Bronchial epithelial cell (primary cell): ENCODE data around the gene CBFB. TPM values are rescaled to one million over a fixed set of nuclear protein-coding genes. Genes with fewer than 3 reads are reported as not detected.

ENCODE experiments used
- DNase-seq: peaks from one replicate; pipeline ENCODE4 v3.0.0-alpha.2; 2010; ENCODE audit warnings: low read depth
- FAIRE-seq: peaks from 2 replicates; lab custom pipeline; 2011; peaks lifted over from hg19 to GRCh38; lab: Jason Lieb, UNC
- H3K27me3 ChIP-seq: 2 replicates; pipeline ENCODE4 v1.5.1; 2011; ENCODE audit warnings: low read length; ENCODE audit not compliant: control insufficient read depth, insufficient read depth
- H3K36me3 ChIP-seq: 2 replicates; pipeline ENCODE4 v1.5.1; 2011; ENCODE audit warnings: low read length; ENCODE audit not compliant: control insufficient read depth, insufficient read depth
- H3K4me3 ChIP-seq: 2 replicates; pipeline ENCODE4 v1.5.1; 2011; ENCODE audit warnings: mild to moderate bottlenecking, low read depth, low read length, control low read depth
- total RNA-seq: library from RNA; depleted of rRNA; stranded (reverse); fragments of >200 nt; gene quantifications from 2 replicates; pipeline ENCODE4 v1.2.1, GENCODE V29; 2014
- TF ChIP-seq, protein P1 (sequence below): IDR thresholded peaks from 2 replicates; pipeline ENCODE4 v1.5.1; 2011; ENCODE audit warnings: mild to moderate bottlenecking, moderate library complexity, low read length, control low read depth, inconsistent platforms; ENCODE audit not compliant: insufficient read depth, severe bottlenecking

CBFB gene
- total RNA-seq, 1 donor from 2014 or later, result 101 TPM

DNA sequence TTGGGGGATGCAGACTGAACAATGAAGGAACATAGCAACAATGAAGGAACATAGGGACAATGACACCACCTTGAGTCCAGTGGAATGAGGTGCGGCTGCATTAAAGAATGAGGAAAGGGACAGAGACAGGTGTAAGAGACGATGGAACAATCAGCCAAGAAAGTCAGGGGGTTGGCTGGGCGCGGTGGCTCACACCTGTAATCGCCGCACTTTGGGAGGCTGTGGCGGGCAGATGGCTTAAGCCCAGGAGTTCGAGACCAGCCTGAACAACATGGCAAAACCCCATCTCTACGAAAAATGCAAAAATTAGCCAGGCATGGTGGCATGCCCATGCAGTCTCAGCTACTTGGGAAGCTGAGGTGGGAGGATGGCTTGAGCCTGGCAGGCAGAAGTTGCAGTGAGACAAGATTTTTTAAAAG, 13.6 kb upstream of the CBFB start:
- Histone ChIP-seq H3K27me3 (peaks cover 7% of the 10 kb centered on the region), H3K36me3 (no peaks in the 10 kb centered on the region), H3K4me3 (no peak overlapping the region)
- FAIRE-seq (peak; percentile 95), DNase-seq (no peak)
- TF ChIP-seq, protein P1, sequence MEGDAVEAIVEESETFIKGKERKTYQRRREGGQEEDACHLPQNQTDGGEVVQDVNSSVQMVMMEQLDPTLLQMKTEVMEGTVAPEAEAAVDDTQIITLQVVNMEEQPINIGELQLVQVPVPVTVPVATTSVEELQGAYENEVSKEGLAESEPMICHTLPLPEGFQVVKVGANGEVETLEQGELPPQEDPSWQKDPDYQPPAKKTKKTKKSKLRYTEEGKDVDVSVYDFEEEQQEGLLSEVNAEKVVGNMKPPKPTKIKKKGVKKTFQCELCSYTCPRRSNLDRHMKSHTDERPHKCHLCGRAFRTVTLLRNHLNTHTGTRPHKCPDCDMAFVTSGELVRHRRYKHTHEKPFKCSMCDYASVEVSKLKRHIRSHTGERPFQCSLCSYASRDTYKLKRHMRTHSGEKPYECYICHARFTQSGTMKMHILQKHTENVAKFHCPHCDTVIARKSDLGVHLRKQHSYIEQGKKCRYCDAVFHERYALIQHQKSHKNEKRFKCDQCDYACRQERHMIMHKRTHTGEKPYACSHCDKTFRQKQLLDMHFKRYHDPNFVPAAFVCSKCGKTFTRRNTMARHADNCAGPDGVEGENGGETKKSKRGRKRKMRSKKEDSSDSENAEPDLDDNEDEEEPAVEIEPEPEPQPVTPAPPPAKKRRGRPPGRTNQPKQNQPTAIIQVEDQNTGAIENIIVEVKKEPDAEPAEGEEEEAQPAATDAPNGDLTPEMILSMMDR, result no peak

DNA sequence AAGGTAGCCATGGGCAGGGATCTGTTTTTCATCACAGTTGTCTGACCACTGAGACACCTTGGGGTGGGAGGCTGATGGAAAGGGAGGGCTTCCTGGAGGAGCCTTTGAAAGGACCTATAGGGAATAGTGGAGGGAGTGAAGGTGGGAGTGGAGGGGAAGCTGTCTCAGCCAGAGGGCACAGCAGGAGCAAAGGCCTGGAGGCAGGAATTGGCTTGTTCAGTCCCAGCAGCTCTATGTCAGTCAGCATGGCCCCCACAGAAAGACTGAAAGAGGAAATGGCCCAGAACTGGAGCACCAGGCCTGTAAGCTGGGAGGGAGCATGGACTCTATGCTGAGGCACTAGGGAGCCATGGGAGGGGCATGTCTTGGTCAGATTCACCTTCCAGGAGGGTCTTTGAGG, 12.8 kb upstream of the CBFB start:
- TF ChIP-seq, protein P1, result no peak
- H3K27me3 ChIP-seq, result peaks cover 7% of the 10 kb centered on the region
- FAIRE-seq (no peak), DNase-seq (no peak)
- no peak overlapping the region for H3K4me3 ChIP-seq
- H3K36me3 ChIP-seq, result no peaks in the 10 kb centered on the region

DNA sequence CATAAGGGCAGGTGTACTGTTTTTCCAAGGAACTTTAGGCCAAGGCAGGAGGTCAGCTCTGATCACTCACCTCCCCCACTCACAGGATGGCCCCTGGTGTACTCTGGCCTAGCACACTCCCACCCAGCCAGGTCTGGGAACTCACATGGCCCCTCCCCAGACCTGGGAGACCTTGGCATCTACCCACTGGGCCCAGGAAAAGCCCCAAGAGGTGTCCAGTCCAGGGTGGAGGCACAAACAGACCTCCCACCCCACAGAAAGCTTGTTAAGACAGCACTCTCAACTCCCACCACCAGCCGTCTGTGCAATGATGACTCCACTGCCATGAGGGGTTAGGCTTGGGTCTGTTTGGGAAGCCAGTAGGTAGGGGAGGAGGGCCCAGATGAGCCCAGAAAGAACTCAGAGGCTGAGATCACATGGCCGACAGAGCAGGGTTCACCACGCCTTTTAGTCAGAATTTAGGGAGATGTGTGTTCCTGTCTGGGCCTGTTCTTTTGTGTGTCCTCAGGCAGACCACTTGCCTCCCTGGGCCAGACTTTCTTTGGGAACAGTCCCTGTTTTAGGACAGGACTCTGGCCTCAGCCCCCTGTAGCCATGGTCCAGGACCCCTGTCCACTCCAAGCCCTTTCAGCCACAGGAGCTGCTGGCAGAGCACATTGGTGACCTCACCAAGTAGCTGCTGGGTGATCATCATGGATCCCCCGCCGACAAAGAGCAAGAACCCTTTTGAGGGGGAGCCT, 12.1 kb upstream of the CBFB start:
- DNase-seq, result peak; percentile 8
- TF ChIP-seq, protein P1, result no peak
- Histone ChIP-seq H3K4me3 (no peak overlapping the region), H3K36me3 (no peaks in the 10 kb centered on the region), H3K27me3 (peaks cover 7% of the 10 kb centered on the region)
- peak; percentile 40 for FAIRE-seq

DNA sequence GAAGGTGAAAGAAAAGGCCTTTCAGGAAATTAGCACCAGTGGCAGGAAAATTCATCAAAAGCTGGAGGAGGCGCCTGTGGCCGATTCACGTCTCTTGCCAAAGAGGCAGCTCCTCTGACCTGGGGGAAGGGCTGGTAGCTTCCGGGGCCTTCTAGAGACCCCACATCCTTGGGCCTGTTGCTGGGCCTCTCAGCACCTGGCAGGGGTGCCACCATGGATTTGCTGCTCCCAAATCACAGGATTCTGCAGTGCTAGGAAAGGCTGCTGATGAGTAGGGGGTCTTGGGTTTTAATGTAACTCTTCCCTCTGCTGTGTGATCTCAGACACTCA, 11.6 kb upstream of the CBFB start:
- TF ChIP-seq, protein P1, result no peak
- no peak overlapping the region for H3K4me3 ChIP-seq
- FAIRE-seq (no peak), DNase-seq (no peak)
- H3K27me3 ChIP-seq, result peaks cover 7% of the 10 kb centered on the region
- H3K36me3 ChIP-seq, result no peaks in the 10 kb centered on the region

DNA sequence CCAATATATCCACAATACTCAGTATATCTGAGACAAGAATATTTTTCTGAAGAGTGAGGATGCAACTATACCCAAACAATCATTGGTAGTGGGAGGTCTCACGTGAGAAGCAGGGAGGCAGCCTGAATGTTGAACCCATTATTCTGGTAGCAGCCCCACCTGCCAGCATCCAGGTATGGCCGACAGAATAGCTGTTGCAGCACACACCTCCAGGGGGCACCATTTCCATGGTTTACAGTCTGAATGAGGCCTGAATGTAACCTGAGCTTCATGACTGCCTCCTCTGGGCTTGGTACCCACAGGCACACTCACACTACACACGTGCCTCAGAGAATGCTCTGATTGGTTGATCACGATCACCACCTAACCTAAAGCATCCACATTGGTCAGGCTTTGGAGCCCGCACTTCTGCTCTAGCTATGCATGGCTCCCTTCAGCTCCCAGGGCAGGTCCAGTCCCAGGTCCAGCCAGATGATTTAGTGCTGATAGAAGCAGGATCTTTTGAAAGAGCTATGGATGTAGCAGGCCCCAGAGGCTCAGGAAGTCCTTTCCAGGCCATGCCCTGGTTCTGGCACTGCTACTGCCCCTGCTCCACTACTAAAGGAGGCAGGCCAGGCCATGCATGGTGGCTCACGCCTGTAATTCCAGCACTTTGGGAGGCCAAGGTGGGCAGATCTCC, 11.0 kb upstream of the CBFB start:
- FAIRE-seq (peak; percentile 98), DNase-seq (peak; percentile 96)
- Histone ChIP-seq H3K36me3 (no peaks in the 10 kb centered on the region), H3K4me3 (no peak overlapping the region), H3K27me3 (peaks cover 7% of the 10 kb centered on the region)
- TF ChIP-seq, protein P1, result peak; percentile 88
